ENCODE measurements around the gene SYF2. TPM values are rescaled to one million over a fixed set of nuclear protein-coding genes. Genes with fewer than 3 reads are reported as not detected.

Gene SYF2
- total RNA-seq, 1 experiment from 2014 or later = 35.3 TPM

GRCh38 chr1:25239681-25240541 is 7.6 kb upstream of the SYF2 start (continued):
- TF ChIP-seq PRDM15 (CRISPR knock-in tag; IDR thresholded peaks at IDR 0.05) (no peak), IRF2 (CRISPR knock-in tag; IDR thresholded peaks at IDR 0.05; ENCODE audit: borderline replicate concordance, low read depth) (no peak), FOXK1 (CRISPR knock-in tag; IDR thresholded peaks at IDR 0.05) (peak; percentile 66; the same call in 1 of the 2 replicates), TP53 (CRISPR knock-in tag; IDR thresholded peaks at IDR 0.05) (no peak), ZBTB21 (CRISPR knock-in tag; IDR thresholded peaks at IDR 0.05; ENCODE audit: borderline replicate concordance) (no peak), TEAD4 (CRISPR knock-in tag; IDR thresholded peaks at IDR 0.05) (no peak), JAZF1 (CRISPR knock-in tag; IDR thresholded peaks at IDR 0.05) (no peak), SMAD4 (CRISPR knock-in tag; IDR thresholded peaks at IDR 0.05) (no peak), NR3C1 (CRISPR knock-in tag; conservative IDR thresholded peaks at IDR 0.05; ENCODE audit: low read depth) (no peak), PRRX2 (CRISPR knock-in tag; IDR thresholded peaks at IDR 0.05) (peak; percentile 60; the same call in 1 of the 2 replicates), SP1 (CRISPR knock-in tag; conservative IDR thresholded peaks at IDR 0.05) (peak; percentile 58; the same call in 1 of the 2 replicates), ZNF416 (CRISPR knock-in tag; IDR thresholded peaks at IDR 0.05) (0 out of 2 replicates have a peak, but pooled peaks have one; percentile 56), CBFB (CRISPR knock-in tag; IDR thresholded peaks at IDR 0.05; ENCODE audit: low read depth) (no peak), NFE2L1 (CRISPR knock-in tag; IDR thresholded peaks at IDR 0.05) (peak; percentile 71), ELF4 (CRISPR knock-in tag; IDR thresholded peaks at IDR 0.05; ENCODE audit: low read depth) (no peak)
- TF ChIP-seq, protein P1, sequence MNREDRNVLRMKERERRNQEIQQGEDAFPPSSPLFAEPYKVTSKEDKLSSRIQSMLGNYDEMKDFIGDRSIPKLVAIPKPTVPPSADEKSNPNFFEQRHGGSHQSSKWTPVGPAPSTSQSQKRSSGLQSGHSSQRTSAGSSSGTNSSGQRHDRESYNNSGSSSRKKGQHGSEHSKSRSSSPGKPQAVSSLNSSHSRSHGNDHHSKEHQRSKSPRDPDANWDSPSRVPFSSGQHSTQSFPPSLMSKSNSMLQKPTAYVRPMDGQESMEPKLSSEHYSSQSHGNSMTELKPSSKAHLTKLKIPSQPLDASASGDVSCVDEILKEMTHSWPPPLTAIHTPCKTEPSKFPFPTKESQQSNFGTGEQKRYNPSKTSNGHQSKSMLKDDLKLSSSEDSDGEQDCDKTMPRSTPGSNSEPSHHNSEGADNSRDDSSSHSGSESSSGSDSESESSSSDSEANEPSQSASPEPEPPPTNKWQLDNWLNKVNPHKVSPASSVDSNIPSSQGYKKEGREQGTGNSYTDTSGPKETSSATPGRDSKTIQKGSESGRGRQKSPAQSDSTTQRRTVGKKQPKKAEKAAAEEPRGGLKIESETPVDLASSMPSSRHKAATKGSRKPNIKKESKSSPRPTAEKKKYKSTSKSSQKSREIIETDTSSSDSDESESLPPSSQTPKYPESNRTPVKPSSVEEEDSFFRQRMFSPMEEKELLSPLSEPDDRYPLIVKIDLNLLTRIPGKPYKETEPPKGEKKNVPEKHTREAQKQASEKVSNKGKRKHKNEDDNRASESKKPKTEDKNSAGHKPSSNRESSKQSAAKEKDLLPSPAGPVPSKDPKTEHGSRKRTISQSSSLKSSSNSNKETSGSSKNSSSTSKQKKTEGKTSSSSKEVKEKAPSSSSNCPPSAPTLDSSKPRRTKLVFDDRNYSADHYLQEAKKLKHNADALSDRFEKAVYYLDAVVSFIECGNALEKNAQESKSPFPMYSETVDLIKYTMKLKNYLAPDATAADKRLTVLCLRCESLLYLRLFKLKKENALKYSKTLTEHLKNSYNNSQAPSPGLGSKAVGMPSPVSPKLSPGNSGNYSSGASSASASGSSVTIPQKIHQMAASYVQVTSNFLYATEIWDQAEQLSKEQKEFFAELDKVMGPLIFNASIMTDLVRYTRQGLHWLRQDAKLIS (CRISPR knock-in tag; IDR thresholded peaks at IDR 0.05; ENCODE audit: borderline replicate concordance) = 0 out of 2 replicates have a peak, but pooled peaks have one; percentile 39
- TF ChIP-seq, protein P2, sequence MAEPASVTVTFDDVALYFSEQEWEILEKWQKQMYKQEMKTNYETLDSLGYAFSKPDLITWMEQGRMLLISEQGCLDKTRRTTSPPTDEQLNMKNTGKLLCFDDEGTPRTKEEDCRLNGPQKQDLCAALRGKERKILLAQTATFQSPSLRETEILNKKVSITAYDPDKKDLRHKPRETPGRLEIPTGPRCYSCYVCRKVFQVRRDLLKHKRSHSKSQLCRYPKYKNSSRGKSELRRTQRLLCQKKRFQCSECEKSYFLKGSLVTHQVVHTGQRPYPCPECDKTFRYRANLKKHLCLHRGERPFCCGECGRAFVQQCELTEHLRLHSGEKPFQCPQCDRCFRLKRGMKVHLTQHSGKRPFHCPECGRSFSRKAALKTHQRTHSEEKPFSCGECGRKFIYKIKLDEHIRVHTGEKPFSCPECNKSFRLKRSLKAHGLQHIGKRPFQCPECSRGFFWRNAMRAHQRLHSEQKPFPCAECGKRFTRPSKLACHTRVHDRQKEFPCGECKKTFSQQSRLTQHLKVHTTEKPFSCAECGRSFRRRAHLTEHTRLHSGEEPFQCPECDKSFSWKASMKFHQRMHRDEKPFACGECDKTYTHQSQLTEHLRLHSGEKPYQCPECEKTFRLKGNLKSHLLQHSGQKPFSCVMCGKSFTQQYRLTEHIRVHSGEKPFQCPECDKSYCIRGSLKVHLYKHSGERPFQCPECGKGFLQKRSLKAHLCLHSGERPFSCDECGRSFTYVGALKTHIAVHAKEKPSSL (CRISPR knock-in tag; conservative IDR thresholded peaks at IDR 0.05) = no peak
- TF ChIP-seq, protein P3, sequence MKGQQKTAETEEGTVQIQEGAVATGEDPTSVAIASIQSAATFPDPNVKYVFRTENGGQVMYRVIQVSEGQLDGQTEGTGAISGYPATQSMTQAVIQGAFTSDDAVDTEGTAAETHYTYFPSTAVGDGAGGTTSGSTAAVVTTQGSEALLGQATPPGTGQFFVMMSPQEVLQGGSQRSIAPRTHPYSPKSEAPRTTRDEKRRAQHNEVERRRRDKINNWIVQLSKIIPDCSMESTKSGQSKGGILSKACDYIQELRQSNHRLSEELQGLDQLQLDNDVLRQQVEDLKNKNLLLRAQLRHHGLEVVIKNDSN (CRISPR knock-in tag; IDR thresholded peaks at IDR 0.05) = no peak
- TF ChIP-seq, protein P4, sequence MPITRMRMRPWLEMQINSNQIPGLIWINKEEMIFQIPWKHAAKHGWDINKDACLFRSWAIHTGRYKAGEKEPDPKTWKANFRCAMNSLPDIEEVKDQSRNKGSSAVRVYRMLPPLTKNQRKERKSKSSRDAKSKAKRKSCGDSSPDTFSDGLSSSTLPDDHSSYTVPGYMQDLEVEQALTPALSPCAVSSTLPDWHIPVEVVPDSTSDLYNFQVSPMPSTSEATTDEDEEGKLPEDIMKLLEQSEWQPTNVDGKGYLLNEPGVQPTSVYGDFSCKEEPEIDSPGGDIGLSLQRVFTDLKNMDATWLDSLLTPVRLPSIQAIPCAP (CRISPR knock-in tag; IDR thresholded peaks at IDR 0.05) = peak; percentile 11; the same call in 1 of the 2 replicates
- TF ChIP-seq, protein P5, sequence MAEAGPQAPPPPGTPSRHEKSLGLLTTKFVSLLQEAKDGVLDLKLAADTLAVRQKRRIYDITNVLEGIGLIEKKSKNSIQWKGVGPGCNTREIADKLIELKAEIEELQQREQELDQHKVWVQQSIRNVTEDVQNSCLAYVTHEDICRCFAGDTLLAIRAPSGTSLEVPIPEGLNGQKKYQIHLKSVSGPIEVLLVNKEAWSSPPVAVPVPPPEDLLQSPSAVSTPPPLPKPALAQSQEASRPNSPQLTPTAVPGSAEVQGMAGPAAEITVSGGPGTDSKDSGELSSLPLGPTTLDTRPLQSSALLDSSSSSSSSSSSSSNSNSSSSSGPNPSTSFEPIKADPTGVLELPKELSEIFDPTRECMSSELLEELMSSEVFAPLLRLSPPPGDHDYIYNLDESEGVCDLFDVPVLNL (CRISPR knock-in tag; IDR thresholded peaks at IDR 0.05; ENCODE audit: borderline replicate concordance, low read depth) = no peak
- TF ChIP-seq, protein P6, sequence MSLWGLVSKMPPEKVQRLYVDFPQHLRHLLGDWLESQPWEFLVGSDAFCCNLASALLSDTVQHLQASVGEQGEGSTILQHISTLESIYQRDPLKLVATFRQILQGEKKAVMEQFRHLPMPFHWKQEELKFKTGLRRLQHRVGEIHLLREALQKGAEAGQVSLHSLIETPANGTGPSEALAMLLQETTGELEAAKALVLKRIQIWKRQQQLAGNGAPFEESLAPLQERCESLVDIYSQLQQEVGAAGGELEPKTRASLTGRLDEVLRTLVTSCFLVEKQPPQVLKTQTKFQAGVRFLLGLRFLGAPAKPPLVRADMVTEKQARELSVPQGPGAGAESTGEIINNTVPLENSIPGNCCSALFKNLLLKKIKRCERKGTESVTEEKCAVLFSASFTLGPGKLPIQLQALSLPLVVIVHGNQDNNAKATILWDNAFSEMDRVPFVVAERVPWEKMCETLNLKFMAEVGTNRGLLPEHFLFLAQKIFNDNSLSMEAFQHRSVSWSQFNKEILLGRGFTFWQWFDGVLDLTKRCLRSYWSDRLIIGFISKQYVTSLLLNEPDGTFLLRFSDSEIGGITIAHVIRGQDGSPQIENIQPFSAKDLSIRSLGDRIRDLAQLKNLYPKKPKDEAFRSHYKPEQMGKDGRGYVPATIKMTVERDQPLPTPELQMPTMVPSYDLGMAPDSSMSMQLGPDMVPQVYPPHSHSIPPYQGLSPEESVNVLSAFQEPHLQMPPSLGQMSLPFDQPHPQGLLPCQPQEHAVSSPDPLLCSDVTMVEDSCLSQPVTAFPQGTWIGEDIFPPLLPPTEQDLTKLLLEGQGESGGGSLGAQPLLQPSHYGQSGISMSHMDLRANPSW (CRISPR knock-in tag; conservative IDR thresholded peaks at IDR 0.05; ENCODE audit: low read depth) = no peak

All from WTC11 (cell line).